ENCODE data around the gene PTGER3.

Gene PTGER3

DNA sequence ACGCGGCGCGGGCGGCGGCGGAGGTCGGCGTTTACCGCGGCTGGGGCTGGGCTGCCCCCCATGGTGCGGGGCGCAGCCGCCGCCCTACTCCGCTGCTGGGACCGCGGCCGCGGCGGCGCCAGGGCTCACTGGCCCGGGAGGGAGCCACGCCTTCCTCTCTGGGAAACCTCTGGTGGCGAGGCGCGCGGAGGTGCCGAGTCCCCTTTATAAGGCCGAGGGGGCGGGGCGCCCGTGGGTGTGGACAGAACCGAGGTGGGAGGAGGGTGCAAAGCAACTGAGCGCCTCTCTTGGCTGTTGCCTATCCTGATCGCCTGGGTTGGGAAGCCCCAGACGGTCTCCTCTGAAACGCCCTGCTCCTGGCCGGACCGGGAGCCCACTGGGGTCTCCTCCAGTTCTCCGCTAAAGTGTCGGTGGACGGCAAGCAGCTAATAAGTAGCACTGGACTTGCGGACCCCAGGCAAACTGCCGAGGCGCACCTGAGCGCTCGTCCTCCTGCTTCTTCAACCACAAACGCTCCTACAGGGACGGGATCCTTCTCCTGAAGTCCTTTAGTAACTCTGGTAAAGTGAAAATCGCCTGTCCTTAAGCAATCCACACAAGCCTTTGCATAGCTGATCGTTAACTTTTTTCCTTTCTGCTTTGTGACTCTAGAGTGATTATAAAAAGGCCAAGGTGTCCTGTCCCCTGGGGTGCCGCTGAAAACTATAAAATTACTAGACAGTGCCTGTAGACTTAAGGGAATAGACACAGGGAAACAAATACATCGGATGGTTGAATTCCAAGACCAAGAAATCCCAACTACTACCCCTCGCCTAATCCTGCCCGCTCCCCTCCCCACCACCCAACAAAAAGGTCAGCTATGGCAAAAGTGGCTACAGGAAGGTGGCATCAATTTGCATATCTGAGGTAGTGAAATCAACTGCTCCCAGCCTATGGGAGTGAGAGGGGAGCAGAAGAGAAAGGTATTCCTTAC is at the start of gene PTGER3:
Gene PTGER3 (minus strand): TSS at position 182 of the 973 bp plus-strand sequence. CDS start 239 bp downstream, outside the sequence.
- DNase-seq, result peak; percentile 38

DNA sequence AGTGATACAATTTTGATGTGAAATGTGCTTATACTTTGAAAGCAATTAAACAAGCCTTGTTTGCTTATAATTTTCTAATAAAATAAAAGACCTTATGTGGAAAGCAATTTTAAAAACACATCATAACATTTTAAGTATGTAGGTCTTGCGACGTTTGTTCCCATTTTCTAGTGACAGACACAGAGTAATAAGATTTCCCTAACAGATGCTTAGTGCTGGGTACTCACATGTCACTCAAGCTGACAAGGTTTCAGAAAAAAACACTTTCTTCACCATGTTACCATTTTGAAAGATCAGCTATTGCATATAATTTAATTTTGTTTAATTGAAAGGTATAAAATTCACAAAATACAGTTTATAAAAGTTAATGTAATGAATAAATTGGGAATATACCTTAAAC is 47.3 kb upstream of the PTGER3 start:
- DNase-seq, result no peak

DNA sequence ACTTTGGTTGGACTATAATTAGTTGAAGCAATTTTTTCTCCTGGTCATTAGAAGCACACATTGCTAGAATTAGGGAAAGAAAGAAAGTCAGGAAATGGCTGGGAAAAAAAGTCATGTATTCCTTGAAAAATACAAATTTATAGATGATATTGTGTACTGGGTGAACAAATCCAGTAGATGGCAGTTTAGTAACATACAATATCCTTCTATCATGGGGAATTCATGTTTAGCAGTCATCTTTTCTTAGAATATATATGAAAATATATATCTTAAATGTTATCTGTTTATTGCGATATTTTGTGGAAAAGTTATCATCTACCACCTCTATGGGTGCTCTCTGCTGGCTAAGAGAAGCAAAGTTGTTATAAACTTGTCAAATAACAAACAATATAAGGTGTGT is 46.3 kb upstream of the PTGER3 start:
- no peak for DNase-seq

GRCh38 chr1:71089536-71090270 is 42.1 kb upstream of the PTGER3 start:
- DNase-seq, result no peak

DNA sequence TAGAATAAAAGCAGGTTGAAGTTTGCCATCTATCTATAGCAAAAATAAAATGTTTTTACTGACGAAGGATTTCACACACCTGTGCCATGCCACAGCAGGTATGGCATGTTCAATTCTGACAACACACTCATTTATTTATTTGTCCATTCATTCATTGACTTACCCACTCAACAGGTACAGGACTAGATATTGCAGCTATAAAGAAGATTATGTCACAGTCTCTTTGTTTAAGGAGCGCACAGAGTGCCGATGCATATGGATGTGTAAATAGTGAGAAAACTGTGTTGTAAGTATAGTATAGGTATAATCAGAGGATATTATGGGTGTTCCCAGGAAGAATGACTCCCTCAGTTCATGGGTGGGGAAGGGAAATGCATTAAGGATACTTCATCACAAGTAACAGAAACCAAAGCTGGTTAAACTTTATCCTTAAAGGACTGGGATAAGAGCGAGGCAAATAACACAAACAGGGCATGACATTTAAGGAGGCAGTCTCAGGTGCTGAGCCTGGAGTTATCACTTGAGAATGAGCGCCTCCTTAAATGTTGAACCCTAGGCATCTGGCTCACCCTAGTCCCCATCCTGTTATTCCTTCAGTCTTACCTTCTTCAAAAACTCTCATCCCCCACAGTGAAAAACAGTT is 41.1 kb upstream of the PTGER3 start:
- DNase-seq, result no peak

- no peak for DNase-seq
Observed at GRCh38 chr1:71087713-71088112, 40.1 kb upstream of the PTGER3 start.

DNA sequence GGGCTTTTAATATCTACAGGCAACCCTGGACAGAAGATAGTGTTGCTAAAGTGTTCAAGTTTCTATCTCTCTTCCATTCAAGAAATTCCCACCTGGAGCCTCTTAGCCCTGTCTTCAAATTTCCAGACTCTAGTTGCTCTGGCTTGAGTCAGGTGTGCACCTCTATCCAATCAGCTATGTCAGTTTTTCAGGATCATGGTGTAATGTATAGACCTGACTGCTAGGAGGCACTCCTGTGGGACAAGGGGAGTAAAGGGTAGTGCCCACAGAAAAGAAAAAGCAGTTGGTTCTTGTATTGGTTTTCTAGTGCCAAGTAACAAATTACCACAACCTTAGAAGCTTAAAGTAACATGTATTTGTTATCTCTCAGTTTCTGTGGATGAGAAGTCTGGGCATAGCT is 39.4 kb upstream of the PTGER3 start:
- no peak for DNase-seq

- no peak for DNase-seq
Observed at GRCh38 chr1:71086331-71086730, 38.7 kb upstream of the PTGER3 start.

DNA sequence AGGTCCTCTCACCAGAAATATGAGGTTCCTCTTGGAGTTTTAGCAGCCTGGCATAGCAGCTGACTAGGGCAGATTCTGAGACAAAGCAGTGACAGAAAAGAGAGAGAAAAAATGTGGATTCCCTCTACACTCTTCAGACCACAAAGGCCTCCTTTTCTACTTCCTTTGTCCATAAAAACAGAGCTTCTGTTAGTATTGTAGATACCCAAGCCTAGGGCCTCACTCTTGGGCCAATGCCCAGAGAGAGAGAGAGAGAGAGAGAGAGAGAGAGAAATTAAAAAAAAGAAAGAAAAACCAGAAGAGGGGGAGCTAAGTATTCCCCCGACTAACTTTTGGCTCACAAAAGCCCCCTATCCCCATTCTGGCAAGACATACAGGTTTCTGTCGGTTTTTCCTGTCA is 35.7 kb upstream of the PTGER3 start:
- DNase-seq, result no peak

GRCh38 chr1:71081697-71082080 is 34.1 kb upstream of the PTGER3 start:
- no peak for DNase-seq

DNA sequence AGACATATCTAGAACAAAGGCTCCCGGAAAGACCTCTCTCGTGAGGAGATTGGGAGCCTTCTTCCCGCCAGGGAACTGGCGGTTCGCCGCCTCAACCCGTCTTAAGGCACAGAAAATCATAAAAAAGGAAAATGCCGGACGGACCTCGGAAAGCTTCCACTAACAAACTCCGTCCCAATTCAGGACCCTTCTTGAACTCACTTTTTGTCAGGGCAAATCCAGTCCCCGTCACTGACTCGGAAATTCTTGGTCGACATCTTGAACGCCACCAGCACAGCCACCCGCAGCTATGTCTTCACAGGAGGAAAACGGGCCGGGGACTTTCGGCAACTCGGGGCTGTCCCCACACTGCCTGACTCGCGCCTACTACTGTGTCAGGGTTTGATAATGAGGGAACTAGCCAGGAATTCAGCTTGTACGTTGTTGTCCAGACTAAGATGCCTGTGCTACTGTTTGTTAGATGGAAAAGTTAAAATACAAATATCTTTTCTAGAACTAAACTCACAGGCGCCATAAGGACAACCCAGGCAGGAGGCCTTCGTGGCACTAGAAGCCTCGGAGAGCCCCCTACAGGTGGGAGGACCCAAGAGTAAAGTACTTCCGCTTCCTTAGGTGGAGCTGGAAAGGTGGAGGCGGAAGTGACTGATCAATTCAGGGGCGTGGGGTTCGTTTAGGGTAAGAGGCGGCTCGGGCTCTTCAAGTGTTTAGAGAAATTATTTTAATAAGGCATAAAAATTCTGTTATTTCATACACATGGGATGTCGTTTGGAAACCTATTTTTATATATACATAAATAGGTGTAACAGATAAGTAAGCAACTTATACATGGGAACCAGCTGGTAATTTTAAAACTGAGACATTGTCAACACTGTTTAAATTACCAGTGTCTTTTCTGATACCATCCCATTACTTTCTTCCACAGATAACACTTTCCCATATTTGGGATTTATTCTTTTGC is 33.4 kb upstream of the PTGER3 start, which contains the start of gene ZRANB2:
Gene ZRANB2 (minus strand): TSS at position 297 of the 958 bp plus-strand sequence. CDS start 40 bp downstream, at position 257.
- peak; percentile 92 for DNase-seq

GRCh38 chr1:71080230-71080738 is 32.7 kb upstream of the PTGER3 start:
- DNase-seq, result peak; percentile 31

DNA sequence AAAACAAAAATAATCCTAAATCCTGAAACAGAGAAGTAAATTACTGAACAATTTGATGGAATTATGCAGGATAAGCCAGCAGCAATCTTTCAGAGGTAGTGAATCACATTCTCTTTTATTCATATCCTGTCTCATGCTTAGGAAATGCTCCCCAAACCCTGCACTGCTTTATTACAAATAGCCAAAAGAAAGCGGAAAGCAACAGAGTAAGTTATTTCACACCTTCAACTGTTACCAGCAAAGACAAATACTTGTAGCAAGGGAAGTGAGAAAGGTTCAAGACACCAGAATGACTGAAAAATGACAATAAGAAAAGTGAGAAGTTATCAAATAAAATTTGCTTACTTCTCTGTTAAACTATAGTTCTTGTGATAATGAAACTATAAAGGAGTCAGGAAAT is 27.1 kb upstream of the PTGER3 start:
- no peak for DNase-seq

DNA sequence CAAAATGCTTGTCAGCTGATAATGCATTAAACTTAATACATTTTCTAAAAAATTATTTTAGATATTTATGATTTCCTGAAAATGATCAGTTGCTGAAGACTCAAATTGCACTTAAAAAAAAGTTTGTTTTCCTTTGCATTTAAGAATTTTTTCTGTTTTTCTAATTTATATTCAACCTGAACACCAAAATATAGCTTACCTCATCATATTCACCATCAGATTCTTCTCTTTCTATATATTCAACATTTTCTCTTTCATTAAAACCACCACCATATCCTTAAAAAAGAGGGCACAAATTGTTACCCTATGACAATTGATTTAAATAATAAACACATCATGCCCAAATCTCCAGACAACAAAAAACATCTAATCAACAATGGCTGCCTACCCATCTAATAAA is 24.7 kb upstream of the PTGER3 start:
- DNase-seq, result no peak

DNA sequence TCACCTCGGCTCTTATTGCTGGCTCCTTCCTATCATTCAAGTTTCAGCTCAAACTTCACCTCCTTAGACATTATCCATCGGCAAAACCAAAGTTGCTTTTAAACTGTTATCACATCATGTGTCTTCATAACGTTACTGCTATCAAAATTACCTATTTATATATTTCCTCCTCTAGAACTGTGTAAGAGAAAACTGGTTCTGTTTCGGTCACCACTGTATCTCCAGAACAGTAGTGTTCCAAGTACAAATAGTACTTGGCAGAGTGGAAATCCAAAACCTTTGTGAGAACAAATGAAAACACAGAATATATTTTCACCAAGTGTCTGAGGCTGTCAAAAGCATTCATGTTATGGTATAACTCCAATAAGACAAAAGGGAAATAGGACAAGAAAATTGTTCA is 24.1 kb upstream of the PTGER3 start:
- no peak for DNase-seq

GRCh38 chr1:71068325-71069240 is 21.0 kb upstream of the PTGER3 start:
- DNase-seq, result no peak

- DNase-seq, result no peak
Observed at GRCh38 chr1:71054791-71055190, 7.2 kb upstream of the PTGER3 start.

DNA sequence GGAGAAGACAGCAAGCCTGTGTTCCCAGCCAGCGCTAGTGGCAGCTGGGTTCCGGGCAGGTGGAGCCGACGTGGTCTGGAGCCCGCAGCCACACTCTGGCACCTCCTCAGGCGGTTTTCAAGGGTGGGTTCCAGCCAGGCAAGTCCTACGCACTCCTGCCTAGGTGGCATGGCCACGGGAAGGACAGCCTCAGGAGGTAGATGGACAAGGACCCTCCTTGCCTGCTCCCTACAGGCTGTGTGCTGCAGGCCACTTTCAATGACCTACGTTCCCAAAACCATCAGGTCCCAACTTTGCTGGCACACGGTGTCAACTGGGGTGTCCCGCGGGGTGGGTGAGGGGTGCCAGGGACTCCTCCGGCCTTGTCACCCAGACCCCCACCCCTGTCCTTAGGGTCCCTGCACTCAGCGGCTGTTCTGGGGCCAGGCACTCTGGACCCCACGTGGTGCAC is 6.7 kb upstream of the PTGER3 start:
- DNase-seq, result no peak

- DNase-seq, result no peak
Observed at GRCh38 chr1:71053758-71054157, 6.1 kb upstream of the PTGER3 start.

DNA sequence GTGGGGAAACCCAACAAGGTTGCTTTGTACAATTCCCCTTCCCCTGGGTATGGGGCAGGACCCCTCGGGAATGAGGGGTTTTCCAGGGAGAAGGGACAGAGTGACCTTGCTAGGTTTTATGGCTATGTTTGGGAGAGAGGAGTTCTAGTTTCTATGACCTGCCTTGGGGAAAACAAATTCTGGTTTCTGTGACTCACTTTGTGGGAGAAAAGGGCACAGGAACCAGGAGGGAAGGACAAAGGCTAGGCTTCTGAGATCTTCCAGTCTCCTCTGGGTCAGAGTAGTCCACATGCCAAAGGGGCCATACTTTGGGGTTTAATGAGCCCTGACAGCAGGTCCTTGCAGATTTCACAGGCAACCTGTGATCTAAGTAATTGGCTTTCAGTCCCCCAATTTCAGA is 5.5 kb upstream of the PTGER3 start:
- no peak for DNase-seq
